Astrocyte (in vitro differentiated cells and primary cell): ENCODE measurements around the gene TMBIM4. TPM values are rescaled to one million over a fixed set of nuclear protein-coding genes. Genes with fewer than 3 reads are reported as not detected.

Experiments
- DNase-seq: peaks from one replicate; pipeline ENCODE4 v3.0.0-alpha.2; 2010; ENCODE audit warnings: low read depth
- FAIRE-seq: peaks from 2 replicates; lab custom pipeline; 2011; peaks lifted over from hg19 to GRCh38; lab: Jason Lieb, UNC
- H2AFZ ChIP-seq: 2 replicates; pipeline ENCODE4 v1.6.0; 2012; ENCODE audit warnings: low read depth, low read length, inconsistent platforms
- H3K27ac ChIP-seq: 2 replicates; pipeline ENCODE4 v1.5.1; 2011; ENCODE audit warnings: low read depth, low read length, inconsistent platforms
- H3K27me3 ChIP-seq: 2 replicates; pipeline ENCODE4 v1.6.0; 2011; ENCODE audit warnings: low read length, inconsistent platforms; ENCODE audit not compliant: insufficient read depth
- H3K36me3 ChIP-seq: 2 replicates; pipeline ENCODE4 v1.5.1; 2011; ENCODE audit warnings: low read length, inconsistent platforms; ENCODE audit not compliant: insufficient read depth
- H3K4me1 ChIP-seq: 2 replicates; pipeline ENCODE4 v1.5.1; 2011; ENCODE audit warnings: low read length, inconsistent platforms; ENCODE audit not compliant: insufficient read depth
- H3K4me2 ChIP-seq: 2 replicates; pipeline ENCODE4 v1.6.0; 2012; ENCODE audit warnings: low read length, inconsistent platforms
- H3K4me3 ChIP-seq: 2 replicates; pipeline ENCODE4 v1.5.1; 2011; ENCODE audit warnings: low read depth, mild to moderate bottlenecking, low read length, inconsistent platforms; ENCODE audit not compliant: insufficient read depth
- H3K79me2 ChIP-seq: 2 replicates; pipeline ENCODE4 v1.6.0; 2012; ENCODE audit warnings: mild to moderate bottlenecking, low read length, inconsistent platforms; ENCODE audit not compliant: insufficient read depth
- H3K9ac ChIP-seq: 2 replicates; pipeline ENCODE4 v1.6.0; 2012; ENCODE audit warnings: mild to moderate bottlenecking, low read length, inconsistent platforms
- H3K9me3 ChIP-seq: 2 replicates; pipeline ENCODE4 v1.5.1; 2012; ENCODE audit warnings: low read depth, mild to moderate bottlenecking, low read length, inconsistent platforms; ENCODE audit not compliant: insufficient read depth
- H4K20me1 ChIP-seq: 2 replicates; pipeline ENCODE4 v1.6.0; 2012; ENCODE audit warnings: low read length, inconsistent platforms; ENCODE audit not compliant: insufficient read depth
- H3K27ac Mint-ChIP-seq: one replicate; pipeline ENCODE4 v1.8.0; 2021; ENCODE audit warnings: mild to moderate bottlenecking, mixed read lengths; ENCODE audit not compliant: unreplicated experiment
- H3K27me3 Mint-ChIP-seq: one replicate; pipeline ENCODE4 v1.8.0; 2021; ENCODE audit warnings: low read depth, mixed read lengths; ENCODE audit not compliant: unreplicated experiment
- H3K36me3 Mint-ChIP-seq: one replicate; pipeline ENCODE4 v1.8.0; 2021; ENCODE audit warnings: low read depth, mixed read lengths; ENCODE audit not compliant: unreplicated experiment
- H3K4me1 Mint-ChIP-seq: one replicate; pipeline ENCODE4 v1.8.0; 2021; ENCODE audit warnings: low read depth, mixed read lengths; ENCODE audit not compliant: unreplicated experiment
- H3K4me3 Mint-ChIP-seq: one replicate; pipeline ENCODE4 v1.8.0; 2021; ENCODE audit warnings: mild to moderate bottlenecking, moderate library complexity, mixed read lengths; ENCODE audit not compliant: unreplicated experiment
- H3K9me3 Mint-ChIP-seq: one replicate; pipeline ENCODE4 v1.8.0; 2021; ENCODE audit warnings: mild to moderate bottlenecking, mixed read lengths; ENCODE audit not compliant: unreplicated experiment
- CTCF ChIP-seq: IDR thresholded peaks from 2 replicates; pipeline ENCODE4 v1.5.1; 2011; ENCODE audit warnings: low read depth, mild to moderate bottlenecking, inconsistent platforms, low read length, moderate library complexity; ENCODE audit not compliant: insufficient read depth
- EZH2 ChIP-seq: IDR thresholded peaks from 2 replicates; pipeline ENCODE4 v1.6.1; 2012; ENCODE audit warnings: mild to moderate bottlenecking, low read length, inconsistent platforms; ENCODE audit not compliant: insufficient read depth
- total RNA-seq: library from RNA; stranded (reverse); gene quantifications from 2 replicates; pipeline ENCODE4 v1.2.1, GENCODE V29; 2021

TMBIM4 gene
- total RNA-seq, 1 donor from 2014 or later, result 41.5 TPM

GRCh38 chr12:66170606-66171005 lies 810 bp upstream of the TMBIM4 start:
- Histone ChIP-seq H3K9ac (no peak overlapping the region), H3K36me3 (no peaks in the 10 kb centered on the region), H3K9me3 (no peaks in the 10 kb centered on the region), H3K27me3 (no peaks in the 10 kb centered on the region), H3K27ac (no peak overlapping the region), H4K20me1 (peaks cover 8% of the 10 kb centered on the region), H3K79me2 (peaks cover 34% of the 10 kb centered on the region), H2AFZ (no peak overlapping the region), H3K4me3 (no peak overlapping the region), H3K4me1 (no peaks in the 10 kb centered on the region), H3K4me2 (no peak overlapping the region)
- H3K4me1 Mint-ChIP-seq, result peaks cover 6% of the 10 kb centered on the region
- FAIRE-seq (no peak), DNase-seq (no peak)
- TF ChIP-seq EZH2, result no peak
- no peak for TF ChIP-seq CTCF
- peak overlapping the region; percentile 100 for H3K27ac Mint-ChIP-seq
- H3K36me3 Mint-ChIP-seq, result peaks cover under 1% of the 10 kb centered on the region
- H3K9me3 Mint-ChIP-seq, result no peaks in the 10 kb centered on the region
- H3K4me3 Mint-ChIP-seq, result peak overlapping the region; percentile 95
- H3K27me3 Mint-ChIP-seq, result no peaks in the 10 kb centered on the region

- Histone ChIP-seq H3K27me3 (no peaks in the 10 kb centered on the region), H3K4me2 (peak overlapping the region; percentile 92), H3K79me2 (peaks cover 56% of the 10 kb centered on the region), H3K27ac (peak overlapping the region; percentile 93), H3K9me3 (no peaks in the 10 kb centered on the region), H3K36me3 (no peaks in the 10 kb centered on the region), H3K9ac (peak overlapping the region; percentile 91), H3K4me1 (no peaks in the 10 kb centered on the region), H3K4me3 (peak overlapping the region; percentile 89), H4K20me1 (peaks cover 20% of the 10 kb centered on the region), H2AFZ (no peak overlapping the region)
- peaks cover 2% of the 10 kb centered on the region for H3K9me3 Mint-ChIP-seq
- no peaks in the 10 kb centered on the region for H3K27me3 Mint-ChIP-seq
- H3K27ac Mint-ChIP-seq, result peak overlapping the region; percentile 100
- FAIRE-seq, result no peak
- peaks cover 4% of the 10 kb centered on the region for H3K36me3 Mint-ChIP-seq
- peaks cover 6% of the 10 kb centered on the region for H3K4me1 Mint-ChIP-seq
- H3K4me3 Mint-ChIP-seq, result peak overlapping the region; percentile 95
- DNase-seq, result no peak
- no peak for TF ChIP-seq CTCF
- TF ChIP-seq EZH2, result no peak
These were observed 1.4 kb downstream of the TMBIM4 start for GRCh38 chr12:66168410-66168809.

GRCh38 chr12:66166561-66166960 lies 3.2 kb downstream of the TMBIM4 start:
- FAIRE-seq (no peak), DNase-seq (no peak)
- H2AFZ ChIP-seq, result no peak overlapping the region
- H3K4me1 Mint-ChIP-seq, result peaks cover 7% of the 10 kb centered on the region
- H3K4me3 ChIP-seq, result no peak overlapping the region
- H3K4me2 ChIP-seq, result no peak overlapping the region
- no peaks in the 10 kb centered on the region for H3K4me1 ChIP-seq
- H3K79me2 ChIP-seq, result peaks cover 74% of the 10 kb centered on the region
- H3K9me3 ChIP-seq, result no peaks in the 10 kb centered on the region
- H3K36me3 ChIP-seq, result no peaks in the 10 kb centered on the region
- no peaks in the 10 kb centered on the region for H3K27me3 ChIP-seq
- H3K4me3 Mint-ChIP-seq, result no peak overlapping the region
- no peak overlapping the region for H3K27ac Mint-ChIP-seq
- H4K20me1 ChIP-seq, result peaks cover 37% of the 10 kb centered on the region
- H3K36me3 Mint-ChIP-seq, result peaks cover 6% of the 10 kb centered on the region
- H3K27ac ChIP-seq, result no peak overlapping the region
- H3K9ac ChIP-seq, result no peak overlapping the region
- TF ChIP-seq EZH2 (no peak), CTCF (no peak)
- H3K27me3 Mint-ChIP-seq, result no peaks in the 10 kb centered on the region
- H3K9me3 Mint-ChIP-seq, result peaks cover 2% of the 10 kb centered on the region
